Activated T-cell treated with anti-CD3 and anti-CD28 coated beads, Interleukin-2, amount 50 U/mL, for 72 hours (primary cell): Measurements from ENCODE around the gene GEMIN7. TPM values are rescaled to one million over a fixed set of nuclear protein-coding genes. Genes with fewer than 3 reads are reported as not detected.

Experiments
- ATAC-seq, 2 donors: fragments of 150-1000 bp; cut with Tn5 transposase; replicated peaks in 1 of 2; 2 replicates each; pipeline ENCODE4 v1.10.0; 2021; ENCODE audit warnings: moderate library complexity in 2 of 2, mild to moderate bottlenecking in 1 of 2
- DNase-seq, 2 donors: peaks; one replicate each; pipeline ENCODE4 v3.0.0; 2021 to 2022; ENCODE audit warnings: mixed read lengths in 1 of 2
- H3K27ac Mint-ChIP-seq: one replicate; pipeline ENCODE4 v1.8.0; 2022; ENCODE audit warnings: mild to moderate bottlenecking, moderate library complexity, mixed read lengths
- H3K27me3 Mint-ChIP-seq: one replicate; pipeline ENCODE4 v1.8.0; 2022; ENCODE audit warnings: low read depth, mixed read lengths
- H3K36me3 Mint-ChIP-seq, 2 donors: one replicate each; pipeline ENCODE4 v1.8.0; 2022; ENCODE audit warnings: mixed read lengths in 2 of 2, mild to moderate bottlenecking in 1 of 2; ENCODE audit not compliant: insufficient read depth in 2 of 2
- H3K4me1 Mint-ChIP-seq: one replicate; pipeline ENCODE4 v1.8.0; 2022; ENCODE audit warnings: low read depth, mixed read lengths
- H3K4me3 Mint-ChIP-seq, 2 donors: one replicate each; pipeline ENCODE4 v1.8.0; 2022; ENCODE audit warnings: mild to moderate bottlenecking in 2 of 2, mixed read lengths in 2 of 2, moderate library complexity in 2 of 2
- H3K9me3 Mint-ChIP-seq, 2 donors: one replicate each; pipeline ENCODE4 v1.8.0; 2022; ENCODE audit warnings: mixed read lengths in 2 of 2
- total RNA-seq, 2 donors: library from RNA; stranded (reverse); gene quantifications; one replicate each; pipeline ENCODE4 v1.2.3, GENCODE V29; 2022

The GEMIN7 gene
- total RNA-seq, 2 donors from 2014 or later: 26.4 to 28.1 TPM

DNA sequence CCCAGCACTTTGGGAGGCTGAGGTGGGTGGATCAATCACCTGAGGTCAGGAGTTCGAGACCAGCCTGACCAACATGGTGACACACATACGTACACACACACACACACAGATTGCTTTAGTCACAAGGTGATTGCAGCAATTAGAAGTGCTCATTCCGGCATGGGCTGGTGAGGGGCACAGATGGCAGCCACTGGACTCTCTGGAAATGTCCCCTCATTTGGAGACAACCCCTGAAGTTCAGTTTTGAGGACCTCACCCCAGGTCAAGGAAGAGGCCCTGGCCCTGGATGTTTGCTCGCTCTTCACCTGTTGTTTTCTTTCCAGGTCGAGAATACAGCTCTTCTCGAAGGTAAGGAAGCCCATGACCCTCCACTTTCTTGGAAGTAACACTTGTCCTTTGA is 8.8 kb upstream of the GEMIN7 start:
- Mint-ChIP-seq H3K27ac (no peak overlapping the region), H3K27me3 (no peaks in the 10 kb centered on the region), H3K4me3 (no peak overlapping the region), H3K4me1 (peaks cover 6% of the 10 kb centered on the region), H3K9me3 (no peaks in the 10 kb centered on the region), H3K36me3 (no peaks in the 10 kb centered on the region)
- no peak for DNase-seq
- no peak for ATAC-seq

DNA sequence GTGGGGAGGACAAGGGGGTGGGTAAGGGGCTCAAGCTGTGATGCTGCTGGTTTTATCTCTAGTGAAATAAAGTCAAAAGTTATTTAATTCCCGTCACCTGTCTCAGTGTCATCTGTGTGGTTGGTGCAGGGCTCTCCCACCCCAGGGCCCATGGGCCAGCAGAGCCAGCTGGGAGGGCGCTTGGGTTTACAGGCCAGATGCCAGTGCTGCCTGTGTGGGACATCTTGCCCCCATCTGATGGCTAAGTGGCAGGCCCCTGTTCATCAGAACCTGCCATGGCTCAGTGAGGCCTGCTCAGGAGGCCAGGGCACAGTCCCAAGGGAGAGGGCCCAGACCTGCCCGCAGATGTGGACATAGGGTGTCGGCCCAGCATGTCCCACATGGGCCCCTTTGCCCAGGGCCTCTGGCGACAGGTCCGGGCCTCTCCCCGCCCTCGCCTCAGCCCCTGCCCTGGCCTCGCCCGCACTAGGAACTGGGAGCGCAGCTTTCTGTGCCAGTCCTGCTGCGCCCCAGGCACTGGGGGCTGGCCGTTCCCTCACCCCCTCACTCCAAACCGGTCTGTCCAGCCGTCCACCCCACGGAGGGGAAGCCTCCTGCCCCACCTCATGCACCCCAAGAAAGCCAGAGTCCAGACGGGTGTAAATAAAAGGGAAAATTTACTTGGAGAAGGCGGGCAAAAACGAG is 8.1 kb upstream of the GEMIN7 start:
- H3K9me3 Mint-ChIP-seq: no peaks in the 10 kb centered on the region
- DNase-seq (no peak), ATAC-seq (no peak)
- H3K4me1 Mint-ChIP-seq: peaks cover 6% of the 10 kb centered on the region
- no peak overlapping the region for H3K27ac Mint-ChIP-seq
- no peaks in the 10 kb centered on the region for H3K36me3 Mint-ChIP-seq
- H3K4me3 Mint-ChIP-seq: no peak overlapping the region
- H3K27me3 Mint-ChIP-seq: no peaks in the 10 kb centered on the region

DNA sequence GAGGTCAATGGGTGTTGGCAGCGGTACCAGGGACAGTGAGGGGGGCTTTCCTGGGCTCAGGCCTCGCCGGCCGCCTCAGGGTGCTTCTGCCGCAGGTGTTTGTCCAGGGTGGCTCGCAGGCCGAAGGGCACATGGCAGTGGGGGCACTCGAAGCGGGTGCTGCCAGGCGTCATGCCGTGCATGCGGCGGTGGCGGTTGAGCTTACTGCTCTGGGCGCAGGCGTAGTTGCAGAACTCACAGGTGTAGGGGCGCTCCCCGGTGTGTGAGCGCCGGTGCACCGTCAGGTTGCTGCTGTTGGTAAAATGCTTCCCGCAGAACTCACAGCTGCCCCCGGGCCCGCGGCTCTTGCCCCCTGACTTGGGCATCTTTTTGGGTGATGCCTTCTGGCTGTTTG is 7.5 kb upstream of the GEMIN7 start:
- H3K4me1 Mint-ChIP-seq: peaks cover 8% of the 10 kb centered on the region
- no peaks in the 10 kb centered on the region for H3K36me3 Mint-ChIP-seq
- H3K27ac Mint-ChIP-seq: no peak overlapping the region
- DNase-seq (no peak), ATAC-seq (no peak)
- no peaks in the 10 kb centered on the region for H3K27me3 Mint-ChIP-seq
- no peaks in the 10 kb centered on the region for H3K9me3 Mint-ChIP-seq
- H3K4me3 Mint-ChIP-seq: no peak overlapping the region

DNA sequence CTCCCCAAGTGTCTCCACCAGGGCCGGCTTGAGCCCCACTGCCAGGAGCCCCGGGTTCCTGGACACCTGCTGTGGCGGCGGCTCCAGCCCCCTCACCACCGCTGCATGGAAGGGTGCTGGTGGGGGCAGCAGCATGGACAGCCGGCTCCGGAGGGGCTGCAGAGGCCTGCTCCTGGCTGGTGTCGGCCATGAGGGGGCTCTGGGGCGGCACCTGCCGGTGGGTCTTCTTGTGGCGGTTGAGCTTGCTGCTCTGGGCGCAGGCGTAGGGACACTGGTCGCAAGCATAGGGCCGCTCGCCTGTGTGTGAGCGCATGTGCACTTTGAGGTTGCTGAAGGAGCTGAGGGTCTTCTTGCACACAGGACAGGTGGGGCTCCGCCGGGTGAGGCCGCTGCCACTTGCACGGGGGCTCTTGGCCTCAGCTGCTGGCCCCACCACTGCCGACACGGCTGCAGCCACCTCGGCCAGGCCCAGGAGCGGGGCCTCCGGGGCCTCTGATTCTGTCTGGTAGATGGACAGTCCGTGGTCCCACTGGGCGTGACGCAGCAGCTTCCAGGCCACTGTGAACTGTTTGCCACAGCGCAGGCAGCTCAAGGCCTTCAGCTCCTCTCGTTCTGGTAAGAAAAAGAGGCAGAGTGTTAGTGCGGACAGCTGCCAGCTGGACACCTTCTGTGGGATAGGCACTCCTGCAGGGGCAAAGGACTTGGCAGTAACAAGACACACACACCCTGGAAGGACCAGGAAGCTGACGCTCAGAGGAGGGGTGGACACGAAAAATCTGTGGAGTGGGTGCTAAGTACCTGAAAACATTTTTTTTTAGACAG is 6.9 kb upstream of the GEMIN7 start:
- no peaks in the 10 kb centered on the region for H3K9me3 Mint-ChIP-seq
- H3K27me3 Mint-ChIP-seq: no peaks in the 10 kb centered on the region
- no peak overlapping the region for H3K4me3 Mint-ChIP-seq
- ATAC-seq (no peak), DNase-seq (no peak)
- no peak overlapping the region for H3K27ac Mint-ChIP-seq
- H3K36me3 Mint-ChIP-seq: no peaks in the 10 kb centered on the region
- peaks cover 14% of the 10 kb centered on the region for H3K4me1 Mint-ChIP-seq

DNA sequence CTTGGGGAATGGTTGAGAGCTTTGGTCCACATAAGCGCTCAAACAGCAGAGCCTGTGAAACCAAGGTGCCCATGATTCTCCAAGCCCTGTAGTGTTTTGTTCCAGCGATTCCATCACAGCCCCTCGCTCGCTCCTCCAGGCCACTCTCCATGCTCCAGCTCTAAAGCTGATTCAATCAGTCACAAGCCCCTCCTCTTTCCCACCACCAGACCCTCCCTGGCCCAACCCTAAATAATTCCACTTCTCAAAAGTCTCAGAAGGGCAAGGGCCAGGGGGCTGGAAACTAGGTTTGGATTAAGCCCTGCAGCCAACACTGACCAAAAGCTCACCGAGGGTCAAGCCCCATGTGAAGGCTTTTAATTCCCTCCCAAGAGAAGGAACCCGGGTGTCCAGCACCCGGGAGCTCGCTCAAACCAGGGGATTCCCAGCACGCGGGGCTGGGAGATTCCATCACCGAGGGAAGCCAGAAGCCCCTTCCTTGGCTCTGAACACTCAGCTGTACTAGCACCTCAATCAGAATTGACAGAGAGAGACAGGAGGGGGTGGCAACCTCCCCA is 4.2 kb upstream of the GEMIN7 start:
- H3K27ac Mint-ChIP-seq: no peak overlapping the region
- no peaks in the 10 kb centered on the region for H3K9me3 Mint-ChIP-seq
- no peaks in the 10 kb centered on the region for H3K27me3 Mint-ChIP-seq
- no peak for DNase-seq
- peaks cover 26% of the 10 kb centered on the region for H3K4me1 Mint-ChIP-seq
- peak overlapping the region; percentile 36 to 66 for H3K4me3 Mint-ChIP-seq
- H3K36me3 Mint-ChIP-seq: peaks cover 0 to 3% of the 10 kb centered on the region in 2 donors
- no peak for ATAC-seq

DNA sequence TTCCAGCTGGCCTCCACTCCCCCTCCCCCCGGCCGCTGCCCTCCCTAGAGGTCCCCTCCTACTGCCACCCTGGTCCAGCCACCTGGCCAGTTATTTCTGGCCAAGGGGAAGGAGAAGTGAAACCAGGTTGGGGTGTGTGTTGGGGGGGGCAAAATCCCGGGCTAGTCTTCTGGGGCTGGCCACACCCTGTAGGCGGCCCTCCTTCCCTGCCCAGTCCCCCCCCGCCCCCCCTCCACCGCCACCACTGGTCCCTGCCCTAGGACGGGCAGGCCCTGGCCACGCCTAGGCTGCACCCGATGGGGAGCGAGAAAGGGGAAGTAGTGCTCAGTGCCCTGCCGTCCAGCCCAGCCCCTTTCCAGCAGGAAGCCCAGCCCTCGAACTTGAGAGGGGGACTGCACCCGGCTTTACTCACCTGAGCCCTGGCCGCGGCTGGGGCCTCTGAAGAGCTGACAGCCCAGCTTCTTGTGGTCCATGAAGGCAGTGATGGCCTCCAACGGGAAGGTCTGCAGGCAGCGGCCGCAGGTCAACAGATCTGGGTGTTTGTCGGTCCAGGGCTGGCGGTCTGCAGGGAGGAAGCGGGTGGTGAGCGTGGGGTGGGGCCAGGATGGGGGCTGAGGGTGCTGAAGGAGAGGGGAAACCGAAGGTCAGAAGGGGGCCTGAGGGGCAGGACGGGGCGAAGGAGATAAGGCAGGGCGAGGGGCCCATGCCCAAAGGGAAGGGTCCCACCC is 3.6 kb upstream of the GEMIN7 start:
- H3K4me1 Mint-ChIP-seq: peaks cover 32% of the 10 kb centered on the region
- peaks cover 0 to 3% of the 10 kb centered on the region in 2 donors for H3K36me3 Mint-ChIP-seq
- H3K4me3 Mint-ChIP-seq: peak overlapping the region; percentile 84 to 85
- DNase-seq (peak; percentile 50 to 52), ATAC-seq (peak; percentile 20 to 32)
- no peaks in the 10 kb centered on the region for H3K27me3 Mint-ChIP-seq
- no peaks in the 10 kb centered on the region for H3K9me3 Mint-ChIP-seq
- no peak overlapping the region for H3K27ac Mint-ChIP-seq

DNA sequence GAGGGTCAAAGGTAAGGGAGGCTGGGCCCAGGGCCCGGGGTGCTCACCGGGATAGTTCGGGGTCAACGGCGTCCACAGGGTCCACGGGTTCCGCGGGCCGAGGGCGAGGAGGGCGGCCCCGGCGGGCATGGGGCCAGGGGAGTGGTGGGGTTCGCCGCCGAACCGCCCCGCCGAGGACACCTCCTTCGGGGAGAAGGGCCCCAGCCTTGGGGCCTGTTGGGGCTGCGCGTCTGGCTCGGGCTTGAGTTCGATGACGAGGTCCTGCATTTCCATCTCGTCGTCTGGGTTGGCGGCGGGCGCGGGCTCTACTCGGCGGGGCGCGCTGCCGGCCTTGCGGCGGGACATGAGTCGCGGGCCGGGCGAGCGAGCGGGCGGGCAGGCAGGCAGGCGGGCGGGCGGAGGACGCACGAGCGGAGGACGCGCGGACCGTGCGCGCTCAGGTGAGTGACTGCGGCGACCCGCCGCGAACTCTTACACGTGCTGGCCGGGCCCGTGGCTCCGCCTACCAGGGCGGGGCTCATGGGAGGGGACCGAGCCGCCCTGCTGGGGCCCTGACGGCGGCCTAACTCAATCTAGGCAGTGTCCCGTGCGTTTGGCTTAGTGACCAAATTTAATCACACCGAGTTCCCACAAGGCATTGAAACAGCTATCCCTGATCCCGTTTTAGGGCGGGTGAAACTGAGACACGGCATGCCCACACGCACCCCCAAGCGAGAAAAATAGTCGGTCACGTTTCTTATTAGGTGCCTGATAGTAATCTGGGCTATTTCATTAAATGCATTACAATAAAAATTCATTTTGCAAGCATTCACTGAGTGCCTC is 2.8 kb upstream of the GEMIN7 start, which contains the start of gene ZNF296:
Gene ZNF296, minus strand, starts transcription at position 450 of the 822 bp plus-strand sequence. Its CDS starts 105 bp downstream, at position 345.
- no peaks in the 10 kb centered on the region for H3K27me3 Mint-ChIP-seq
- peak; percentile 90 for DNase-seq
- no peaks in the 10 kb centered on the region for H3K9me3 Mint-ChIP-seq
- H3K36me3 Mint-ChIP-seq: peaks cover 0 to 3% of the 10 kb centered on the region in 2 donors
- peak within 1 kb of the TSS; percentile 71 for H3K27ac Mint-ChIP-seq
- peaks cover 38% of the 10 kb centered on the region for H3K4me1 Mint-ChIP-seq
- peak; percentile 86 to 89 for ATAC-seq
- H3K4me3 Mint-ChIP-seq: peak within 1 kb of the TSS; percentile 84 to 85

DNA sequence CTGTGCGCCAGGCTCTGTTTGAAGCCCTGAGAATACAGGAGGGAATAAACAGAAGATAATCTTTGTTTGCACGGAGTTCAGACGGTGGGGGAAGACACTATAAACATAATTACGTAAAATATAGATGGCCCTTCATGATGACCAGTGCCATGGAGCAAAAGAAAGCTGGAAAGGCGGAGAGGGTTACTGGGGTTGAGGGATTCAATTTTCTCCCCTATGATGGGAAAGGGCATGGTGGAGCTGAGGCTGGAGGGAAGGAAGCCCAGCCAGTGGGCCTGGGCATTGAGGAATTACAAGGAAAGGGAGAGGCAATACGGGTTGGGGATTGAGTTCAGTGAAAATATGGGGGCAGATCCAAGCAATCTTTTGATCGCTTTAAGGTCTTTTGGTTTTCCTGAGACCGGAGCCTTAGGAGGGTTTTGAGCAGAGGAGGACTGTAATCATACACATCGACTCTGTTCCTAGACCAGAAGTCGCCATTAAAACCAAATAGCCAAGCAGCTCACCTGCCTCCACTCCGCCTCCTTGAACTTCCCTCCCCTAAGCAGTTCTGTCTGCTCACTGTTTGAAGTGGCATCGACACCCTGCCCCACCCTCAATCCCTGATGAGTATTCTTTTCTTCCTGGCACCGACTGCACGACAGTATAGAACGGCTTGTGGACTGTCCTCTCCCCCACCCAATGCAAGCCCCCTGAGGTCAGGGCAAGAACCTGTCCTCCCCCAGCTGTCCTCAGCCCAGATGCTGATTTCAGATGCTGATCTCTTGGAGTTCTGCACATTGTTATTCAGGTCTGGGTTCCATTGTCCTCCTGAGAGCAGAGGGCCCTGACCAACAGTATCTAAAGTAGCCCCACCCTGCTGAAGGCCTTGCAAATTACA is 2.0 kb upstream of the GEMIN7 start:
- peaks cover 45% of the 10 kb centered on the region for H3K4me1 Mint-ChIP-seq
- no peaks in the 10 kb centered on the region for H3K27me3 Mint-ChIP-seq
- peak overlapping the region; percentile 71 for H3K27ac Mint-ChIP-seq
- H3K9me3 Mint-ChIP-seq: no peaks in the 10 kb centered on the region
- ATAC-seq (no peak), DNase-seq (no peak)
- peak overlapping the region; percentile 84 to 85 for H3K4me3 Mint-ChIP-seq
- peaks cover under 1 to 10% of the 10 kb centered on the region in 2 donors for H3K36me3 Mint-ChIP-seq

DNA sequence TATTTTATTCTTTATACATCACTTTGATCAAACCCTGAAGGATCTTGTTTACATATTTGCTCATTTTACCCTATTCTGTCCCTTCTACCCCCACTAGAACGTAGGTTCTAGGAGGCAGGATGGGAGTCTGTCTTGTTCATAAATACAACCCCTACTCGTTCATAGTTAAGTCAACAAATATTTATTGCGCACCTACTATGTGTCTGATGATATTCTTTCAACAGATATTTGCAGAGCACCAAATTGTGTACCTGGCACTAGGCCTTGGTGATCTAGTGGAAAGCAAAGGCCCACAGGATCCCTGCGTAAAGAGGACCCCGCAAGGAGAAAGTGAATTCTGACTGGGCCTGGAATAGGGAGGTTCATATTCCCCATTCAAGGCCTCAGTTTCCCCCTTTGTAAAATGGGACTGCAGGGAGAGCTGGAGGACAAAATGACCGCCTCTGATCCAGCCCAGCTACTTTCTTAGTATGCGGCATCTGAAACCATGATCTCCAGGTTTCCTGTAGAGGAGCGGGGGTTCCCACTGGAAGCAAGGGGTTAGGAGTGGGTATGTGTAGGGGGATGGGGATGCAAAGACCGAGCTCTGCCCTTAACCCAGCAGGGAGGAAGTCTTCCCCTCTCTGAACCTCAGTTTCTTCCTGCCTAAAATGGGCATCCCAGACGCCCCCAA is 534 bp upstream of the GEMIN7 start:
- peaks cover 48% of the 10 kb centered on the region for H3K4me1 Mint-ChIP-seq
- no peak for ATAC-seq
- no peaks in the 10 kb centered on the region for H3K9me3 Mint-ChIP-seq
- DNase-seq: no peak
- H3K27me3 Mint-ChIP-seq: no peaks in the 10 kb centered on the region
- peaks cover 3 to 14% of the 10 kb centered on the region in 2 donors for H3K36me3 Mint-ChIP-seq
- H3K4me3 Mint-ChIP-seq: peak overlapping the region; percentile 94 to 99
- H3K27ac Mint-ChIP-seq: peak overlapping the region; percentile 73

DNA sequence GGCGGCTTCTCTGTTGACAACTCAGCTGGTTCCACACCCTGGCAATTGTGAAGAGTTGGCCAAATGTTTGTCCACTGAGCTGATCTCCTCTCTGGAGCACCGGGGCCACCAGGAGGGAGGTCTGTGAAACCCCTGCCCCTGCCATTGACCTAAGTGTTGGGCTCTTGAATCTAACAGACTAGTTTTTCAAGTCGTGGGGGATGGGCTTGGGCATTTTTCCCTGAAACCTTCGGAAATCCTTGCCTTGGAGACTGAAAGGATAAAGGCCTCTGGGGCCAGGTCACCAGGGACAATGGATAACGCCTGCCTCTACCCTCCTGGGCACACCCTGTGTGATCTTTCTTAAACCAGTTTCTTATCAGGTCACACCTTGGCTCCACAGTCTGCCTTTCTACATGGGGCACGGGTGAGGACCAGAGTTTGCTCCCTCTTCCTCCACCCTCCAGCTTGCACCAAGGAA is 881 bp downstream of the GEMIN7 start:
- Mint-ChIP-seq H3K36me3 (peaks cover 3 to 14% of the 10 kb centered on the region in 2 donors), H3K9me3 (no peaks in the 10 kb centered on the region), H3K4me3 (peak overlapping the region; percentile 94 to 99), H3K27me3 (no peaks in the 10 kb centered on the region), H3K27ac (peak overlapping the region; percentile 91), H3K4me1 (peaks cover 44% of the 10 kb centered on the region)
- ATAC-seq (no peak), DNase-seq (no peak)

DNA sequence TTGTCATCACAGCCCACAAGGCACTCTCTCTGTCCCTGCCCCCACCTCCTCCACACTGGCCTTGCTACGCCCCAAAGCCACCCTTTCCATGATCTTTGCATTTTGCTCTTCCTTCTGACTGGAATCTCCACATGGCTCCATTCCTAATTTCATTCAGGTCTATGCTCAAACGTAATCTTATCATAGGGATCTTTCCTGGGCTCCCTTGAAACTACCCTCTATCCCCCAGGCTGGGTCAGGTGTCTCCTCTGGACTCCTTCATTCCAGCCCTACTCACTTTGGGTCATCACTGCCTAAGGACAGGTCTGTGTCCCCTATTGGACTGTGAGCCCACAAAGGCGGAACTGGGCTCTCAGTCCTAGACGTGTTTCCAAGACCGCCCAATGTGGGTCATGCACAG is 3.1 kb downstream of the GEMIN7 start:
- peak overlapping the region; percentile 9 to 63 for H3K4me3 Mint-ChIP-seq
- DNase-seq (no peak), ATAC-seq (no peak)
- peaks cover 36% of the 10 kb centered on the region for H3K4me1 Mint-ChIP-seq
- no peak overlapping the region for H3K27ac Mint-ChIP-seq
- H3K36me3 Mint-ChIP-seq: peaks cover 3 to 15% of the 10 kb centered on the region in 2 donors
- H3K27me3 Mint-ChIP-seq: no peaks in the 10 kb centered on the region
- H3K9me3 Mint-ChIP-seq: no peaks in the 10 kb centered on the region
